ENCODE results near the gene ELMO1. TPM values are rescaled to one million over a fixed set of nuclear protein-coding genes. Genes with fewer than 3 reads are reported as not detected.

ELMO1 gene
- total RNA-seq, 1 donor from 2014 or later: 132 TPM

- CTCF ChIA-PET: no interaction called here
- Mint-ChIP-seq H3K9me3 (no peaks in the 10 kb centered on the region), H3K36me3 (ENCODE audit: low read depth) (peaks cover 48% of the 10 kb centered on the region)
Observed at GRCh38 chr7:37061849-37062559, 386.7 kb downstream of the ELMO1 start.

GRCh38 chr7:37056234-37056912 is 392.3 kb downstream of the ELMO1 start:
- H3K4me1 Mint-ChIP-seq: no peaks in the 10 kb centered on the region
- no peak for TF ChIP-seq CTCF (IDR thresholded peaks at IDR 0.05)
- intact Hi-C loops (cut with micrococcal nuclease): no loop called here
- no peaks in the 10 kb centered on the region for H3K9me3 Mint-ChIP-seq
- ATAC-seq (ENCODE audit: low read depth): no peak
- H3K36me3 Mint-ChIP-seq (ENCODE audit: low read depth): peaks cover 46% of the 10 kb centered on the region
- POLR2A ChIA-PET: no interaction called here
- no peak overlapping the region for H3K4me3 Mint-ChIP-seq
- H3K27ac Mint-ChIP-seq: no peak overlapping the region
- CTCF ChIA-PET: no interaction called here
- no peaks in the 10 kb centered on the region for H3K27me3 Mint-ChIP-seq
- no peak for DNase-seq

More at GRCh38 chr7:37061849-37062559, 386.7 kb downstream of the ELMO1 start:
- intact Hi-C loops (cut with micrococcal nuclease): no loop called here
- H3K4me3 Mint-ChIP-seq: no peak overlapping the region
- H3K4me1 Mint-ChIP-seq: peaks cover 9% of the 10 kb centered on the region
- no peak overlapping the region for H3K27ac Mint-ChIP-seq
- no peaks in the 10 kb centered on the region for H3K27me3 Mint-ChIP-seq
- ATAC-seq (ENCODE audit: low read depth) (no peak), DNase-seq (no peak)
- no peak for TF ChIP-seq CTCF (IDR thresholded peaks at IDR 0.05)
- POLR2A ChIA-PET: no interaction called here

- no peak for TF ChIP-seq CTCF (IDR thresholded peaks at IDR 0.05)
- CTCF ChIA-PET: no interaction called here
- peaks cover 44% of the 10 kb centered on the region for H3K36me3 Mint-ChIP-seq (ENCODE audit: low read depth)
- DNase-seq: no peak
- H3K4me3 Mint-ChIP-seq: no peak overlapping the region
- H3K9me3 Mint-ChIP-seq: no peaks in the 10 kb centered on the region
- H3K4me1 Mint-ChIP-seq: no peaks in the 10 kb centered on the region
- POLR2A ChIA-PET: no interaction called here
- H3K27me3 Mint-ChIP-seq: no peaks in the 10 kb centered on the region
- no peak for ATAC-seq (ENCODE audit: low read depth)
- intact Hi-C loops (cut with micrococcal nuclease): no loop called here
- no peak overlapping the region for H3K27ac Mint-ChIP-seq
Observed at GRCh38 chr7:37054624-37055241, 393.9 kb downstream of the ELMO1 start.

- Mint-ChIP-seq H3K4me3 (no peak overlapping the region), H3K4me1 (peaks cover 4% of the 10 kb centered on the region), H3K27me3 (no peaks in the 10 kb centered on the region), H3K9me3 (no peaks in the 10 kb centered on the region), H3K27ac (no peak overlapping the region), H3K36me3 (ENCODE audit: low read depth) (peaks cover 33% of the 10 kb centered on the region)
- TF ChIP-seq CTCF (IDR thresholded peaks at IDR 0.05): no peak
- intact Hi-C loops (cut with micrococcal nuclease): no loop called here
- CTCF ChIA-PET: no interaction called here
- ATAC-seq (ENCODE audit: low read depth) (no peak), DNase-seq (no peak)
- POLR2A ChIA-PET: no interaction called here
Observed at GRCh38 chr7:37052705-37053104, 396.0 kb downstream of the ELMO1 start.

- Mint-ChIP-seq H3K36me3 (ENCODE audit: low read depth) (peaks cover 19% of the 10 kb centered on the region), H3K4me1 (peaks cover 19% of the 10 kb centered on the region), H3K4me3 (no peak overlapping the region), H3K27me3 (no peaks in the 10 kb centered on the region), H3K9me3 (no peaks in the 10 kb centered on the region), H3K27ac (no peak overlapping the region)
- no peak for DNase-seq
- intact Hi-C loops (cut with micrococcal nuclease): no loop called here
- TF ChIP-seq CTCF (IDR thresholded peaks at IDR 0.05): no peak
- POLR2A ChIA-PET: no interaction called here
- no peak for ATAC-seq (ENCODE audit: low read depth)
- CTCF ChIA-PET: no interaction called here
Observed at GRCh38 chr7:37050801-37051200, 397.9 kb downstream of the ELMO1 start.

Measured in activated B cell treated with CpG ODN at 0.5 μM for 24 hours (primary cell).